ENCODE results near the gene RASA3.

GRCh38 chr13:113937073-113937472 is 195.3 kb downstream of the RASA3 start:
- TF ChIP-seq CTCF (IDR thresholded peaks at IDR 0.05 in 2 of 3, conservative IDR thresholded peaks at IDR 0.05 in 1 of 3; ENCODE audit: borderline replicate concordance in 1 of 3, insufficient read depth in 1 of 3, low read depth in 2 of 3, low read length in 2 of 3): no peak
- no peak for TF ChIP-seq REST (IDR thresholded peaks at IDR 0.05; ENCODE audit: low read depth)
- no peak for TF ChIP-seq POLR2A (IDR thresholded peaks at IDR 0.05; ENCODE audit: borderline replicate concordance, extremely low read depth, insufficient read depth, insufficient read length)
- TF ChIP-seq POLR2AphosphoS5 (IDR thresholded peaks at IDR 0.05; ENCODE audit: low read depth, low read length): no peak
- no peak for TF ChIP-seq TCF7L2 (IDR thresholded peaks at IDR 0.05; ENCODE audit: borderline replicate concordance, extremely low read depth, insufficient read depth, insufficient read length)
- TF ChIP-seq MAX (IDR thresholded peaks at IDR 0.05): no peak
- no peak for TF ChIP-seq EZH2 (IDR thresholded peaks at IDR 0.05)

Measured in HCT116 (cell line).